ENCODE measurements around the gene WDR70.
"Not testable (repeated sequence)": the region's sequence is repeated elsewhere in the genome, so short reads cannot be mapped to it uniquely, and the experiment has no call there.

Gene WDR70

DNA sequence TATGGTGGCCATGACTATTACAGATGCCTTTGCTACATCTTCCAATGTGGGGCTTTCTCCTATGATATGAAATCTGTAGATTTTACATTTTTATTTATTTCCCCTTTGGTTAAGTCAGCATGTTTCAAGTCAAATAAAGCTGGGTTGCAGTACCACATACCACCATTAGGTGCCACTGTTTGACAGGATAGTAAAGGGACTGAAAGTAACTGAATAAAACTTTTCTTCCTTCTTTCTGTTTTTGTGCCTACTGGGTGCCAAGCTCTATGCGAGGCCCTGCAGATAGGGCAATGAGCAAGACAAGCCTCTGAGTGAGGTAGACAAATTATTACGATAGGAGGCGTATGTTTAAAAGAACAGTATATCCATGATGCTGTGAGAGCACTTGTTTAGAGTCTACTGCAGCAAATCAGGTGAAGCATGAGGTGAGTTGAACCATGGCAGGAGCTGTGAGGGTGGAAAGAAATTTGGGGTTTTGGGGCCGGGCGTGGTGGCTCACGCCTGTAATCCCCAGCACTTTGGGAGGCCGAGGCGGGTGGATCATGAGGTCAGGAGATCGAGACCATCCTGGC, 395.9 kb downstream of the WDR70 start:
- Histone ChIP-seq H3K27me3 (ENCODE audit: control insufficient read depth in 1 of 2, insufficient read depth in 2 of 2, low read length in 2 of 2) (no peaks in the 10 kb centered on the region), H3K4me3 (ENCODE audit: low read depth in 1 of 2, low read length in 2 of 2) (no peak overlapping the region), H3K9me3 (ENCODE audit: low read length) (no peaks in the 10 kb centered on the region), H3K27ac (ENCODE audit: low read depth, low read length) (no peak overlapping the region), H3K36me3 (ENCODE audit: insufficient read depth, low read length) (no peaks in the 10 kb centered on the region), H3K4me1 (ENCODE audit: insufficient read depth, low read length) (peaks cover 35% of the 10 kb centered on the region), H3K9ac (ENCODE audit: low read length) (no peak overlapping the region)

DNA sequence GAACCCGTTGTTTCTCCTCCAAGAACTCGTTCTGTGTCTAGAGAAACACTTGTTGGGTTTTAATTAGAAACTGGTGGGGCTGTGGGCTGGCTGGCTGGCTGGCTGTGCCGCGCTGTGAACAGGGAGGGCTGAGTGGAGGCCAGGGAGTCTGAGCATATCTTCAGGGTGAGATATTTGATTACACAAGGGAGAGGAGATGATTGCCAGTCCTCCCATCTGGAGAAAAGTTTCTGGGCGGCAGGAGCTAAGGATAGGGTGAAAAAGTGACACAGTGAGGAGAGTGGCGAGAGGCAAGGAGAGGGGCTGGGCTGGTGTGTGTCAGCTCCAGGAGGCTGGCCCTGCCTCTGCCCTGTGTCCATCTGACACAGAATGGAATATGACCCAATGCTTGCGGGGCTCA, 397.7 kb downstream of the WDR70 start:
- Histone ChIP-seq H3K9ac (ENCODE audit: low read length) (no peak overlapping the region), H3K4me3 (ENCODE audit: low read depth in 1 of 2, low read length in 2 of 2) (no peak overlapping the region), H3K27me3 (ENCODE audit: control insufficient read depth in 1 of 2, insufficient read depth in 2 of 2, low read length in 2 of 2) (no peaks in the 10 kb centered on the region), H3K4me1 (ENCODE audit: insufficient read depth, low read length) (peaks cover 17% of the 10 kb centered on the region), H3K9me3 (ENCODE audit: low read length) (no peaks in the 10 kb centered on the region), H3K36me3 (ENCODE audit: insufficient read depth, low read length) (no peaks in the 10 kb centered on the region), H3K27ac (ENCODE audit: low read depth, low read length) (peak overlapping the region; percentile 75)

GRCh38 chr5:37777432-37778130, 398.5 kb downstream of the WDR70 start:
- Histone ChIP-seq H3K4me3 (ENCODE audit: low read depth in 1 of 2, low read length in 2 of 2) (no peak overlapping the region), H3K36me3 (ENCODE audit: insufficient read depth, low read length) (no peaks in the 10 kb centered on the region), H3K27ac (ENCODE audit: low read depth, low read length) (peak overlapping the region; percentile 75)

GRCh38 chr5:37781409-37781808, 402.3 kb downstream of the WDR70 start:
- H3K36me3 ChIP-seq (ENCODE audit: insufficient read depth, low read length); H3K4me1 ChIP-seq (ENCODE audit: insufficient read depth, low read length); H3K9me3 ChIP-seq (ENCODE audit: low read length); H3K27me3 ChIP-seq (ENCODE audit: control insufficient read depth in 1 of 2, insufficient read depth in 2 of 2, low read length in 2 of 2); H3K9ac ChIP-seq (ENCODE audit: low read length); H3K4me3 ChIP-seq (ENCODE audit: low read depth in 1 of 2, low read length in 2 of 2); H3K27ac ChIP-seq (ENCODE audit: low read depth, low read length): not testable (repeated sequence)

More at GRCh38 chr5:37777432-37778130, 398.5 kb downstream of the WDR70 start:
- peaks cover 12% of the 10 kb centered on the region for H3K4me1 ChIP-seq (ENCODE audit: insufficient read depth, low read length)
- H3K9me3 ChIP-seq (ENCODE audit: low read length) = no peaks in the 10 kb centered on the region
- no peaks in the 10 kb centered on the region for H3K27me3 ChIP-seq (ENCODE audit: control insufficient read depth in 1 of 2, insufficient read depth in 2 of 2, low read length in 2 of 2)
- H3K9ac ChIP-seq (ENCODE audit: low read length) = no peak overlapping the region

DNA sequence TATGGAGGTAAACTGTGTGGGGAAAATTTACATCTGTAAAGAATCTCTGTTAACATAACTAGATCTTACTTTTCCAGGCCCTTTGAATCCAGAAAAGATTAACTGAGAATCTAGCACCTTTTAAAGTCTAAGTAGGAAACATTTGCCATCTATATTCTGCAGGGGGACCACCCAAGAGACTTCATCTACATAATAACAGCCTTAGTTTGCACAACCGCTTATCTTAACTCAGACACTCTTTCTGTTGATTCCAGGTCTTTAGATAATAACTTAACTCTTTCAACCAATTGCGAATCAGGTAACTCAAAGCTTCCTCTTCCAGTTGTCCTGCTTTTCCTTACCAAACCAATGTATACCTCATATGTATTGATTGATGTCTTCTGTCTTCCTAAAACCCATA, 407.3 kb downstream of the WDR70 start:
- Histone ChIP-seq H3K9me3 (ENCODE audit: low read length) (no peaks in the 10 kb centered on the region), H3K27me3 (ENCODE audit: control insufficient read depth in 1 of 2, insufficient read depth in 2 of 2, low read length in 2 of 2) (no peaks in the 10 kb centered on the region), H3K4me1 (ENCODE audit: insufficient read depth, low read length) (no peaks in the 10 kb centered on the region), H3K36me3 (ENCODE audit: insufficient read depth, low read length) (no peaks in the 10 kb centered on the region), H3K9ac (ENCODE audit: low read length) (no peak overlapping the region), H3K4me3 (ENCODE audit: low read depth in 1 of 2, low read length in 2 of 2) (no peak overlapping the region), H3K27ac (ENCODE audit: low read depth, low read length) (no peak overlapping the region)

- H3K9ac ChIP-seq (ENCODE audit: low read length) = no peak overlapping the region
- H3K36me3 ChIP-seq (ENCODE audit: insufficient read depth, low read length) = no peaks in the 10 kb centered on the region
- H3K9me3 ChIP-seq (ENCODE audit: low read length) = no peaks in the 10 kb centered on the region
- H3K27ac ChIP-seq (ENCODE audit: low read depth, low read length) = no peak overlapping the region
- H3K27me3 ChIP-seq (ENCODE audit: control insufficient read depth in 1 of 2, insufficient read depth in 2 of 2, low read length in 2 of 2) = no peaks in the 10 kb centered on the region
- H3K4me1 ChIP-seq (ENCODE audit: insufficient read depth, low read length) = no peaks in the 10 kb centered on the region
- no peak overlapping the region for H3K4me3 ChIP-seq (ENCODE audit: low read depth in 1 of 2, low read length in 2 of 2)
Observed at GRCh38 chr5:37786862-37787519, 407.9 kb downstream of the WDR70 start.

DNA sequence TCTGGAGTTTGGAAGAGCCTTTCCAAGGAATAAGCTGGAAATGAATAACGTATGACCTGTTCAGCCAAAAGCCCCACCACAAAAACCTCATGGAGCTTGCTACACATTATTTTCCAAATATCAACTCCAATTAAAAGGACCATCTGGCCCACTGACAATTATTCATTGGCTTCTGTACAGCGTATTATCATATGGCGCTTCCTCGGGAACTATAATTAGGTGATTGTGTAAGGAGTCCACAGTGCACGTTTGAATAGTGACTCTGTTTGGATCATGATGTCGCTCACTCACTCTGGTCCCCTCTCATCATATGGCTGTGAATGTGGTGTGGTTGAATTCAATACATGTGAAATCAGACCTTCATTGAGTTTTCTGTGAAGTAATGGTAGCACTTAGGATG, 408.6 kb downstream of the WDR70 start:
- Histone ChIP-seq H3K9me3 (ENCODE audit: low read length) (no peaks in the 10 kb centered on the region), H3K4me3 (ENCODE audit: low read depth in 1 of 2, low read length in 2 of 2) (no peak overlapping the region), H3K27ac (ENCODE audit: low read depth, low read length) (no peak overlapping the region), H3K4me1 (ENCODE audit: insufficient read depth, low read length) (no peaks in the 10 kb centered on the region), H3K9ac (ENCODE audit: low read length) (no peak overlapping the region), H3K27me3 (ENCODE audit: control insufficient read depth in 1 of 2, insufficient read depth in 2 of 2, low read length in 2 of 2) (no peaks in the 10 kb centered on the region), H3K36me3 (ENCODE audit: insufficient read depth, low read length) (no peaks in the 10 kb centered on the region)

DNA sequence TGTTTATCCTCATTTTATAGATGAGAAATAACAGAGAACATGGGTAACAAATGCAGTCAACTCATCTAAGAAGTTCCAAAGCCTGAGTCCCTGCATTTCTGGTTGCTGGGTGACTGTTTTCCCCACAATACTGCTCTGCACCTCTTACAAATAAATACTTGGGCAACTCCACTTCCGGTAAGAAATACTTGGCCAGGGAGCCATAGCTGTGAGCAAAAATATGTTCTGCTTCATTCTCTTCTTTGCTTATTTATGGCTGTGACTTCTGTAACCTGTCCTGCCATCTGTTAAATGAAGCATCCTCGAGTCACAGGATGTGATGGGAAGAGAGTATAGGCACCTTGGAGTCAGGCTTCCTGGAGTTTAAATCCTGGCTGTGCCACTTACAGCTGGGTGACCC, 410.9 kb downstream of the WDR70 start:
- Histone ChIP-seq H3K27me3 (ENCODE audit: control insufficient read depth in 1 of 2, insufficient read depth in 2 of 2, low read length in 2 of 2) (no peaks in the 10 kb centered on the region), H3K36me3 (ENCODE audit: insufficient read depth, low read length) (no peaks in the 10 kb centered on the region), H3K9me3 (ENCODE audit: low read length) (no peaks in the 10 kb centered on the region), H3K4me3 (ENCODE audit: low read depth in 1 of 2, low read length in 2 of 2) (no peak overlapping the region), H3K27ac (ENCODE audit: low read depth, low read length) (no peak overlapping the region), H3K4me1 (ENCODE audit: insufficient read depth, low read length) (no peaks in the 10 kb centered on the region), H3K9ac (ENCODE audit: low read length) (no peak overlapping the region)

GRCh38 chr5:37791321-37791720, 412.2 kb downstream of the WDR70 start:
- Histone ChIP-seq H3K9me3 (ENCODE audit: low read length) (no peaks in the 10 kb centered on the region), H3K27ac (ENCODE audit: low read depth, low read length) (no peak overlapping the region), H3K4me1 (ENCODE audit: insufficient read depth, low read length) (no peaks in the 10 kb centered on the region), H3K27me3 (ENCODE audit: control insufficient read depth in 1 of 2, insufficient read depth in 2 of 2, low read length in 2 of 2) (no peaks in the 10 kb centered on the region), H3K9ac (ENCODE audit: low read length) (no peak overlapping the region), H3K36me3 (ENCODE audit: insufficient read depth, low read length) (no peaks in the 10 kb centered on the region), H3K4me3 (ENCODE audit: low read depth in 1 of 2, low read length in 2 of 2) (no peak overlapping the region)

DNA sequence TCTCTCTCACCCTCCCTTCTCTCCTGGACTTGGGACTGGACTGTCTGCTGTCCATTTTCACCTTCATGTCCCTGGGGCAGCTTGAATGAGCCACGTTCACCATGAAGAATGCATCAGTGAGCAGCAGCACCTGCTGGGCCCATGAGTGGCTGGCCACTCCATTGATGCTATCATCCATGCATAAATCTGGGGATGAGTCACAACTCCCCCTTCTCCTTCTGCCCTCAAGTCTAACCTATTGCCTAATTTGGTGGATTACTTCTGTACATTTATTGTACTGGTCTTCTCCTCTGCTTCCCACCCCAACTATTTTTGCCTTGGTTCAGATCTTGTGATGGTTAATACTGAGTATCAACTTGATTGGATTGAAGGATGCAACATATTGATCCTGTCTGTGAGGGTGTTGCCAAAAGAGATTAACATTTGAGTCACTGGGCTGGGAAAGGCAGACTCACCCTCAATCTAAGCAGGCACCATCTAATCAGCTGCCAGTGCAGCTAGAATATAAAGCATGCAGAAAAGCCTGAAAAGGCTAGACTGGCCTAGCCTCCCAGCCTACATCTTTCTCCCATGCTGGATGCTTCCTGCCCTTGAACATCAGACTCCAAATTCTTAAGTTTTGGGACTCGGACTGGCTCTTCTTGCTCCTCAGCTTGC, 414.0 kb downstream of the WDR70 start:
- Histone ChIP-seq H3K9ac (ENCODE audit: low read length) (no peak overlapping the region), H3K4me3 (ENCODE audit: low read depth in 1 of 2, low read length in 2 of 2) (no peak overlapping the region), H3K9me3 (ENCODE audit: low read length) (no peaks in the 10 kb centered on the region), H3K27me3 (ENCODE audit: control insufficient read depth in 1 of 2, insufficient read depth in 2 of 2, low read length in 2 of 2) (no peaks in the 10 kb centered on the region), H3K36me3 (ENCODE audit: insufficient read depth, low read length) (no peaks in the 10 kb centered on the region), H3K4me1 (ENCODE audit: insufficient read depth, low read length) (no peaks in the 10 kb centered on the region), H3K27ac (ENCODE audit: low read depth, low read length) (no peak overlapping the region)

- H3K36me3 ChIP-seq (ENCODE audit: insufficient read depth, low read length); H3K9me3 ChIP-seq (ENCODE audit: low read length); H3K9ac ChIP-seq (ENCODE audit: low read length); H3K27ac ChIP-seq (ENCODE audit: low read depth, low read length); H3K4me1 ChIP-seq (ENCODE audit: insufficient read depth, low read length); H3K4me3 ChIP-seq (ENCODE audit: low read depth in 1 of 2, low read length in 2 of 2); H3K27me3 ChIP-seq (ENCODE audit: control insufficient read depth in 1 of 2, insufficient read depth in 2 of 2, low read length in 2 of 2): not testable (repeated sequence)
Observed at GRCh38 chr5:37795292-37795691, 416.2 kb downstream of the WDR70 start.
